ENCODE results near the gene SLC16A13. TPM values are rescaled to one million over a fixed set of nuclear protein-coding genes. Genes with fewer than 3 reads are reported as not detected.
A peak's percentile ranks its signal among the peaks of the same experiment; 100 is the strongest.

The SLC16A13 gene
- total and polyA plus RNA-seq, 8 donors, result 3.7 to 21.5 (median 4.8) TPM

- peaks cover 0 to 32% of the 10 kb centered on the region in 2 donors for H3K4me1 ChIP-seq
- no peaks in the 10 kb centered on the region for H3K9me3 ChIP-seq
- intact Hi-C loops (cut with DNase I), result no loop called here
- ATAC-seq (no peak), DNase-seq (no peak)
- H3K27me3 ChIP-seq, result no peaks in the 10 kb centered on the region
- no peaks in the 10 kb centered on the region for H3K36me3 ChIP-seq
- no peak for TF ChIP-seq CTCF (IDR thresholded peaks at IDR 0.05)
- H3K27ac ChIP-seq, result peak overlapping the region; percentile 43 to 56
- H3K4me3 ChIP-seq, result no peak overlapping the region
Measured at GRCh38 chr17:7029096-7029495, 6.7 kb upstream of the SLC16A13 start.

GRCh38 chr17:7029659-7030058, 6.2 kb upstream of the SLC16A13 start:
- Histone ChIP-seq H3K9me3 (no peaks in the 10 kb centered on the region), H3K36me3 (no peaks in the 10 kb centered on the region), H3K4me3 (no peak overlapping the region), H3K4me1 (peaks cover 0 to 37% of the 10 kb centered on the region in 2 donors), H3K27ac (peak overlapping the region; percentile 43 to 56), H3K27me3 (no peaks in the 10 kb centered on the region)
- TF ChIP-seq CTCF (IDR thresholded peaks at IDR 0.05), result no peak
- intact Hi-C loops (cut with DNase I), result no loop called here
- ATAC-seq, result peak; percentile 30
- peak in 2 of 4 donors; percentile 34 to 40 for DNase-seq

GRCh38 chr17:7034955-7035590, 742 bp upstream of the SLC16A13 start:
- DNase-seq (no peak), ATAC-seq (peak; percentile 6)
- H3K4me3 ChIP-seq, result peak overlapping the region; percentile 58 to 75
- H3K27me3 ChIP-seq, result no peaks in the 10 kb centered on the region
- no peaks in the 10 kb centered on the region for H3K9me3 ChIP-seq
- no peak for TF ChIP-seq CTCF (IDR thresholded peaks at IDR 0.05)
- peak overlapping the region; percentile 85 to 86 for H3K27ac ChIP-seq
- H3K36me3 ChIP-seq, result no peaks in the 10 kb centered on the region
- intact Hi-C loops (cut with DNase I), result no loop called here
- peaks cover 5 to 55% of the 10 kb centered on the region in 2 donors for H3K4me1 ChIP-seq

GRCh38 chr17:7038025-7038862, 2.4 kb downstream of the SLC16A13 start:
- no peak for ATAC-seq
- TF ChIP-seq CTCF (IDR thresholded peaks at IDR 0.05), result no peak
- no peaks in the 10 kb centered on the region for H3K36me3 ChIP-seq
- peaks cover 6 to 23% of the 10 kb centered on the region in 2 donors for H3K27me3 ChIP-seq
- intact Hi-C loops (cut with DNase I), result no loop called here
- no peak overlapping the region for H3K4me3 ChIP-seq
- peaks cover 12 to 55% of the 10 kb centered on the region in 2 donors for H3K4me1 ChIP-seq
- DNase-seq, result peak in 1 of 4 donors; percentile 63
- H3K27ac ChIP-seq, result peak overlapping the region in 1 of 2 donors; percentile 8
- H3K9me3 ChIP-seq, result no peaks in the 10 kb centered on the region

- Histone ChIP-seq H3K36me3 (no peaks in the 10 kb centered on the region), H3K4me1 (peaks cover 20 to 56% of the 10 kb centered on the region in 2 donors), H3K27me3 (peaks cover 18 to 39% of the 10 kb centered on the region in 2 donors), H3K4me3 (no peak overlapping the region), H3K27ac (no peak overlapping the region), H3K9me3 (no peaks in the 10 kb centered on the region)
- no peak for ATAC-seq
- TF ChIP-seq CTCF (IDR thresholded peaks at IDR 0.05), result no peak
- DNase-seq, result no peak
- intact Hi-C loops (cut with DNase I), result loop anchor here (10.0 kb wide), 1 partner anchor 255 kb away; the partner anchor contains the start of gene YBX2 (in 2 of the 2)
Measured at GRCh38 chr17:7039832-7040231, 4.0 kb downstream of the SLC16A13 start.

All from left lung (tissue), 10 donors.